Neural progenitor cell (in vitro differentiated cells): Measurements from ENCODE around the gene MADD.

Experiments used
- EZH2 ChIP-seq: fragments of 200-600 bp; sonication (generic); IDR thresholded peaks from 2 replicates; pipeline ENCODE4 v1.6.1; 2017; ENCODE audit warnings: antibody characterized with exemption, mild to moderate bottlenecking, moderate library complexity
- EZH2phosphoT487 ChIP-seq: fragments of 200-600 bp; sonication (generic); IDR thresholded peaks from 2 replicates; pipeline ENCODE4 v1.6.1; 2017; ENCODE audit warnings: antibody characterized with exemption
- TF ChIP-seq, protein P1 (sequence below): fragments of 200-600 bp; sonication (generic); IDR thresholded peaks from 2 replicates; pipeline ENCODE4 v1.5.1; 2017; ENCODE audit warnings: antibody characterized with exemption, mild to moderate bottlenecking

DNA sequence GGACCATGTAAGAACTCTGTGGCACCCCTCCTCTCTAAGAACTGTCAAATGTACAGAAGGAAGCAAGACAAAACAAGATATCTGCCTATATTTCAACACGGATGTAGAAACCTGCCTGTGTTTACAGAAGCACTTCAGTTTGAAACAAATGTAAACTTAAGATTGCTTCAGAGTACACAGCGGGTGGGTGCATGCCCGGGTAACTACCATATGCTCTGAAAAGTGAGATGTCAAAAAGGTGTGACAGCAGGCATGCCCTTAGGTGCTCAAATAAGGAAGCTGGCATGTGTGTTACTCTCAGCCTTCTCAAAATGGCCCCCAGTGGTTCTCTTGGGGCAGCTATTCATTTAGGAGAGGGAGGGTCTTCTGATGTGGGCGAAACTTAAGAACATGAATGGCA, 26.5 kb upstream of the MADD start:
- TF ChIP-seq, protein P1, sequence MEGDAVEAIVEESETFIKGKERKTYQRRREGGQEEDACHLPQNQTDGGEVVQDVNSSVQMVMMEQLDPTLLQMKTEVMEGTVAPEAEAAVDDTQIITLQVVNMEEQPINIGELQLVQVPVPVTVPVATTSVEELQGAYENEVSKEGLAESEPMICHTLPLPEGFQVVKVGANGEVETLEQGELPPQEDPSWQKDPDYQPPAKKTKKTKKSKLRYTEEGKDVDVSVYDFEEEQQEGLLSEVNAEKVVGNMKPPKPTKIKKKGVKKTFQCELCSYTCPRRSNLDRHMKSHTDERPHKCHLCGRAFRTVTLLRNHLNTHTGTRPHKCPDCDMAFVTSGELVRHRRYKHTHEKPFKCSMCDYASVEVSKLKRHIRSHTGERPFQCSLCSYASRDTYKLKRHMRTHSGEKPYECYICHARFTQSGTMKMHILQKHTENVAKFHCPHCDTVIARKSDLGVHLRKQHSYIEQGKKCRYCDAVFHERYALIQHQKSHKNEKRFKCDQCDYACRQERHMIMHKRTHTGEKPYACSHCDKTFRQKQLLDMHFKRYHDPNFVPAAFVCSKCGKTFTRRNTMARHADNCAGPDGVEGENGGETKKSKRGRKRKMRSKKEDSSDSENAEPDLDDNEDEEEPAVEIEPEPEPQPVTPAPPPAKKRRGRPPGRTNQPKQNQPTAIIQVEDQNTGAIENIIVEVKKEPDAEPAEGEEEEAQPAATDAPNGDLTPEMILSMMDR = no peak
- TF ChIP-seq EZH2phosphoT487 = no peak
- TF ChIP-seq EZH2 = no peak
